Progenitor cell of endocrine pancreas (in vitro differentiated cells): Measurements from ENCODE around the gene THBD. TPM values are rescaled to one million over a fixed set of nuclear protein-coding genes. Genes with fewer than 3 reads are reported as not detected.

Experiments
- DNase-seq: peaks from one replicate; pipeline ENCODE4 v3.0.0; 2021; ENCODE audit warnings: low spot score; ENCODE audit not compliant: unreplicated experiment
- H3K27ac Mint-ChIP-seq: 2 replicates; pipeline ENCODE4 v1.8.0; 2021; ENCODE audit warnings: mild to moderate bottlenecking, moderate library complexity, mixed read lengths
- H3K27me3 Mint-ChIP-seq: 2 replicates; pipeline ENCODE4 v1.8.0; 2021; ENCODE audit warnings: mixed read lengths
- H3K36me3 Mint-ChIP-seq: 2 replicates; pipeline ENCODE4 v1.8.0; 2022; ENCODE audit warnings: mixed read lengths; ENCODE audit not compliant: insufficient read depth
- H3K4me1 Mint-ChIP-seq: 2 replicates; pipeline ENCODE4 v1.8.0; 2021; ENCODE audit warnings: low read depth, mixed read lengths
- H3K4me3 Mint-ChIP-seq: 2 replicates; pipeline ENCODE4 v1.8.0; 2021; ENCODE audit warnings: low read depth, mild to moderate bottlenecking, moderate library complexity, mixed read lengths
- H3K9me3 Mint-ChIP-seq: 2 replicates; pipeline ENCODE4 v1.8.0; 2021; ENCODE audit warnings: low read depth, mixed read lengths
- total RNA-seq: library from RNA; stranded (reverse); gene quantifications from 2 replicates; pipeline ENCODE4 v1.2.1, GENCODE V29; 2021
- TF ChIP-seq, protein P1 (sequence below): fragments of 200-600 bp; sonication (generic); IDR thresholded peaks from one replicate; pipeline ENCODE4 v1.5.0; 2021; ENCODE audit warnings: antibody characterized with exemption, mild to moderate bottlenecking; ENCODE audit not compliant: unreplicated experiment

THBD gene
- total RNA-seq, 1 donor from 2014 or later = 0.19 TPM

DNA sequence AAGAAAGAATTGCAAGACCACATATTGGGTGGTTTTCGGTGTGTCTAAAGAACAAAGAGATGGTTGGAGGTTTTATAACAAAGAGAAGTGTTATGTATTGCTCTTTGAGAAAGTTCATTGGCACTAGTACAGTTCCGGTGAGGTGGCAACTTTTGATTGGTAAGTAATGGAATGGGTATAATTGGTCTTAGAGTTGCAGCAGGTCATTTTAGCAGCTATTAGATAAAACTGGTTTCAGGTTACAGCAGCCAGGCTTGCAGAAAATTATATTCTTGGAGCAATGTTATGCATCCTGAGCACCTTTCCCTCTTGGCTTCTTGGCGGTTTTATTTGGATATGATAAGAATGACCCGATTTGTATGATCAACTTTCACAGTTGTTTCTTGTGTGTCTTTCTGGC is 26.6 kb downstream of the THBD start:
- TF ChIP-seq, protein P1, sequence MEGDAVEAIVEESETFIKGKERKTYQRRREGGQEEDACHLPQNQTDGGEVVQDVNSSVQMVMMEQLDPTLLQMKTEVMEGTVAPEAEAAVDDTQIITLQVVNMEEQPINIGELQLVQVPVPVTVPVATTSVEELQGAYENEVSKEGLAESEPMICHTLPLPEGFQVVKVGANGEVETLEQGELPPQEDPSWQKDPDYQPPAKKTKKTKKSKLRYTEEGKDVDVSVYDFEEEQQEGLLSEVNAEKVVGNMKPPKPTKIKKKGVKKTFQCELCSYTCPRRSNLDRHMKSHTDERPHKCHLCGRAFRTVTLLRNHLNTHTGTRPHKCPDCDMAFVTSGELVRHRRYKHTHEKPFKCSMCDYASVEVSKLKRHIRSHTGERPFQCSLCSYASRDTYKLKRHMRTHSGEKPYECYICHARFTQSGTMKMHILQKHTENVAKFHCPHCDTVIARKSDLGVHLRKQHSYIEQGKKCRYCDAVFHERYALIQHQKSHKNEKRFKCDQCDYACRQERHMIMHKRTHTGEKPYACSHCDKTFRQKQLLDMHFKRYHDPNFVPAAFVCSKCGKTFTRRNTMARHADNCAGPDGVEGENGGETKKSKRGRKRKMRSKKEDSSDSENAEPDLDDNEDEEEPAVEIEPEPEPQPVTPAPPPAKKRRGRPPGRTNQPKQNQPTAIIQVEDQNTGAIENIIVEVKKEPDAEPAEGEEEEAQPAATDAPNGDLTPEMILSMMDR = no peak
- peaks cover 24% of the 10 kb centered on the region for H3K4me1 Mint-ChIP-seq
- no peak for DNase-seq
- H3K27me3 Mint-ChIP-seq = peaks cover 7% of the 10 kb centered on the region
- no peak overlapping the region for H3K27ac Mint-ChIP-seq
- no peaks in the 10 kb centered on the region for H3K36me3 Mint-ChIP-seq
- H3K4me3 Mint-ChIP-seq = no peak overlapping the region
- no peaks in the 10 kb centered on the region for H3K9me3 Mint-ChIP-seq

DNA sequence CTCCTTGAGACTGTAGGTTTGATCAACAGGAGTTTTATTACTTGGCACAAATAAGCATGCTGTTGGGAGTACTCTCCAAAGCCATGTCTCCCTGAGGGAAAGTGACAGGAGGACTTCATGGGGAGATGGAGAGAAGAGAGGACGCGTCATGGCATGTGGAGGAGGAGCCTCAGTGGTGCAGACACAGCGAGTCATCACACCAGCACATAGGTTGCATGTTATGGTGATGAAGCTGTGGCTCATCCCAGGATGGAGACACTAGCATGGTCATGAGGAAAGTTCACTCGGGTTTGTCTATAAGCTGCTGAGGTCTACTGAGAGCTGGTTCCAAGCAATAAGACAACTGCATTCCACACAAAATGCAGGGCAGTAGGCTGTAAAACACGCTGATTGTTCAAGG is 27.5 kb downstream of the THBD start:
- TF ChIP-seq, protein P1 = no peak
- Mint-ChIP-seq H3K36me3 (no peaks in the 10 kb centered on the region), H3K27me3 (peaks cover 2% of the 10 kb centered on the region), H3K9me3 (no peaks in the 10 kb centered on the region), H3K27ac (no peak overlapping the region), H3K4me3 (no peak overlapping the region), H3K4me1 (peaks cover 27% of the 10 kb centered on the region)
- DNase-seq = no peak

DNA sequence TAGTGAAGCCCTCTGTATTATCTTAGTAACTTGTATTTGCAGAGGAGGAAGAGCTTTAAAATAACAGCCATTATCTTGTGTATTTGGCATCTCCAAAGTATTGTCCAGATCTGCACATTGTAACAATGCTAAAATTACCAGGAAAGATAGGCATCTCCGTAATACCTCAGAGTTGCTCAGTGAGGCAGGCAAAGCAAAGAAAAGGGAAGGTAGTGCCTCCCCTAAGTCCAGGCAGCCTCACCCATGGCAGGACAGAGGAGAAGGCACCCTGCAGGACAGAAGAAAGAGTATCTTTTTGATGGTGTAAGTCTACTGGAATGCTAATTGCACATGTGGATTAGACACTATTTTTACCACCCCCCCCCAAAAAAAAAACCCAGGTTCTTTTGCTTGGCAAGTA is 27.9 kb downstream of the THBD start:
- Mint-ChIP-seq H3K36me3 (no peaks in the 10 kb centered on the region), H3K27me3 (no peaks in the 10 kb centered on the region), H3K4me1 (peaks cover 27% of the 10 kb centered on the region), H3K4me3 (no peak overlapping the region), H3K27ac (no peak overlapping the region), H3K9me3 (no peaks in the 10 kb centered on the region)
- no peak for DNase-seq
- TF ChIP-seq, protein P1 = no peak

DNA sequence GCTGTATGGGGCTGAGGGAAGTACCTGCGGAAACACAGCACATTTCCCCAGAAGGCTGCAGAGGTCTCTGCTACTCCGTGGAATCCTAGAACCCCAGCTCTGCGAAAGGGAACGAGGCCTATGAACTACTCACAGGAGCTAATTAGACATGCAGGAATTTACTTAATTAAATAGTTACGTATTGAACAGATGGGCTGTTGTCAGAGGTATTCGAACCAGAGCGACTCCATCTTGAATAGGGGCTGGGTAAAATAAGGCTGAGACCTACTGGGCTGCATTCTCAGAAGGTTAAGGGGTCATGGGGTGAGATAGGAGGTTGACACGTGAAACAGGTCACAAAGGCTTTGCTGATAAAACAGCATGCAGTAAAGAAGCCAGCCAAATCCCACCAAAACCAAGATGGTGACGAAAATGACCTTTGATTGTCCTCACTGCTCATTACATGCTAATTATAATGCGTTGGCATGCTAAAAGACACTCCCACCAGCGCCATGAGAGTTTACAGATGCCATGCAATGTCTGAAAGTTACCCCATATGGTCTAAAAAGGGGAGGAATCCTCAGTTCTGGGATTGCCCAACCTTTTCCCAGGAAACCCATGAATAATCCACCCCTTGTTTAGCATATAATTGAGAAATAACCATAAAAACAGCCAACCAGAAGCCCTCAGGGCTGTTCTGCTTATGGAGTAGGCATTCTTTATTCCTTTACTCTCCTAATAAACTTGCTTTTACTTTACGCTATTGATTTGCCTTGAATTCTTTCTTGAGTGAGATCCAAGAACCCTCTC is 29.0 kb downstream of the THBD start:
- TF ChIP-seq, protein P1 = no peak
- H3K27me3 Mint-ChIP-seq = no peaks in the 10 kb centered on the region
- no peak overlapping the region for H3K4me3 Mint-ChIP-seq
- H3K9me3 Mint-ChIP-seq = no peaks in the 10 kb centered on the region
- H3K4me1 Mint-ChIP-seq = peaks cover 27% of the 10 kb centered on the region
- H3K27ac Mint-ChIP-seq = no peak overlapping the region
- no peaks in the 10 kb centered on the region for H3K36me3 Mint-ChIP-seq
- DNase-seq = no peak

DNA sequence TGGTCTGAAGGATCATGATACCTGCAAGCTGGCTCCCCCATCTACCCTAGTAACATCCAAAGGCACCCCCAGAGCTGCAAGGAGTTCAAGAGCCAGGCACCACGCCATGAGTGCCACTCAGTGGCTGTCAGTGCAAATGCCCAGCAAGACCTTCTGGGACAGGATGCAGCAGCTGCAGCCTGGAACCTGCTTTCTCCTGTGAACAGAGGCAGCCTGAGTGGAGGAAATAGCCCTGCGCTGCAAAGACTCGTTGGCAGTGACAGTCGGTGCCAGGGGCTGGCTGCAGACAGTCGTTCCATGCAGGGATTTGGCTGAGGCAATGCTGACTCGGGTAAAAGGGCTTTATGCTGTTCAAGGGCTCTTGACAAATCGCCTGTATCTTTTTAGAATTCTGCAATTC is 30.1 kb downstream of the THBD start:
- Mint-ChIP-seq H3K27ac (no peak overlapping the region), H3K4me1 (peaks cover 18% of the 10 kb centered on the region), H3K4me3 (no peak overlapping the region), H3K9me3 (no peaks in the 10 kb centered on the region), H3K36me3 (no peaks in the 10 kb centered on the region), H3K27me3 (no peaks in the 10 kb centered on the region)
- TF ChIP-seq, protein P1 = no peak
- no peak for DNase-seq
